IMR-90 (cell line): Measurements from ENCODE around the gene RNF130. TPM values are rescaled to one million over a fixed set of nuclear protein-coding genes. Genes with fewer than 3 reads are reported as not detected.

Source experiments
- ATAC-seq: fragments of 200-7000 bp; cut with Tn5 transposase; 2 replicates; pipeline ENCODE4 v1.9.1; 2020; ENCODE audit warnings: low read depth, mild to moderate bottlenecking, moderate library complexity
- BruUV-seq: library from RNA; stranded (reverse); fragments of 400-500 nt; replicated peaks from 2 replicates; lab custom pipeline; 2021; lab: Mats Ljungman, UMichigan
- CTCF ChIA-PET: fragments of 300-600 bp; formaldehyde crosslinking; extraction: SDS; loops from one replicate; lab custom pipeline; 2021; ENCODE audit warnings: antibody characterized with exemption; lab: Yijun Ruan, JAX
- POLR2A ChIA-PET: fragments of 300-600 bp; sonication (Branson Sonifier 250); formaldehyde crosslinking; loops from one replicate; lab custom pipeline; 2022; ENCODE audit warnings: antibody characterized with exemption; ENCODE audit not compliant: unreplicated experiment; lab: Charles Lee
- DNase-seq: peaks from one replicate; pipeline ENCODE4 v3.0.0; 2013
- H2AFZ ChIP-seq: replicated peaks from 2 replicates; pipeline ENCODE3; 2013; ENCODE audit warnings: low read length, mild to moderate bottlenecking; ENCODE audit not compliant: poor library complexity
- H2AK5ac ChIP-seq: 2 replicates; pipeline ENCODE4 v1.6.1; 2013; ENCODE audit warnings: low read depth, low read length, inconsistent platforms
- H2AK9ac ChIP-seq: replicated peaks from 2 replicates; pipeline ENCODE3; 2013; ENCODE audit warnings: mild to moderate bottlenecking, low read depth, low read length, moderate library complexity; ENCODE audit not compliant: poor library complexity
- H2BK120ac ChIP-seq: 2 replicates; pipeline ENCODE4 v1.6.1; 2013; ENCODE audit warnings: low read depth, low read length, inconsistent platforms
- H2BK15ac ChIP-seq: 3 replicates; pipeline ENCODE4 v1.6.1; 2013; ENCODE audit warnings: low read depth, low read length, inconsistent platforms
- H2BK20ac ChIP-seq: 2 replicates; pipeline ENCODE4 v1.6.1; 2013; ENCODE audit warnings: low read depth, mild to moderate bottlenecking, inconsistent platforms, low read length, moderate library complexity
- H2BK5ac ChIP-seq: 2 replicates; pipeline ENCODE4 v1.6.1; 2013; ENCODE audit warnings: mild to moderate bottlenecking, low read depth, low read length, inconsistent platforms; ENCODE audit not compliant: poor library complexity, severe bottlenecking
- H3K14ac ChIP-seq: replicated peaks from 2 replicates; pipeline ENCODE4 v1.6.1; 2013; ENCODE audit warnings: low read depth, low read length, inconsistent platforms
- H3K18ac ChIP-seq: 2 replicates; pipeline ENCODE4 v1.6.1; 2013; ENCODE audit warnings: low read depth, low read length, control low read depth
- H3K23ac ChIP-seq: 2 replicates; pipeline ENCODE4 v1.6.1; 2013; ENCODE audit warnings: low read depth, low read length, inconsistent platforms
- H3K27ac ChIP-seq: 2 replicates; pipeline ENCODE4 v1.5.1; 2013; ENCODE audit warnings: mild to moderate bottlenecking, control low read depth, low read length; ENCODE audit not compliant: insufficient read depth
- H3K27me3 ChIP-seq: 2 replicates; pipeline ENCODE4 v1.6.1; 2013; ENCODE audit warnings: low read length; ENCODE audit not compliant: control insufficient read depth, insufficient read depth
- H3K36me3 ChIP-seq: 2 replicates; pipeline ENCODE4 v1.6.1; 2013; ENCODE audit warnings: low read length, mixed read lengths; ENCODE audit not compliant: control insufficient read depth, insufficient read depth
- H3K4ac ChIP-seq: 2 replicates; pipeline ENCODE4 v1.6.1; 2013; ENCODE audit warnings: low read depth, low read length, inconsistent platforms
- H3K4me1 ChIP-seq: 2 replicates; pipeline ENCODE4 v1.6.1; 2013; ENCODE audit warnings: low read length, mixed read lengths; ENCODE audit not compliant: control insufficient read depth, insufficient read depth
- H3K4me2 ChIP-seq: 2 replicates; pipeline ENCODE4 v1.6.1; 2013; ENCODE audit warnings: low read depth, mild to moderate bottlenecking, control low read depth, low read length, moderate library complexity
- H3K4me3 ChIP-seq: 2 replicates; pipeline ENCODE4 v1.5.1; 2013; ENCODE audit warnings: low read depth, mild to moderate bottlenecking, control low read depth, low read length, moderate library complexity; ENCODE audit not compliant: insufficient read depth
- H3K56ac ChIP-seq: 2 replicates; pipeline ENCODE4 v1.6.1; 2013; ENCODE audit warnings: low read length, inconsistent platforms; ENCODE audit not compliant: insufficient read depth; ENCODE audit errors: extremely low read depth
- H3K79me1 ChIP-seq, 2 experiments: 2 replicates each; pipeline ENCODE4 v1.6.1; 2013; ENCODE audit warnings: low read length in 2 of 2, inconsistent platforms in 1 of 2, low read depth in 1 of 2
- H3K9ac ChIP-seq: 2 replicates; pipeline ENCODE4 v1.6.1; 2013; ENCODE audit warnings: low read depth, low read length, control low read depth
- H3K9me1 ChIP-seq: 2 replicates; pipeline ENCODE4 v1.6.1; 2013; ENCODE audit warnings: low read length, inconsistent platforms; ENCODE audit not compliant: insufficient read depth
- H3K9me3 ChIP-seq: 2 replicates; pipeline ENCODE4 v1.6.1; 2013; ENCODE audit warnings: low read length; ENCODE audit not compliant: control insufficient read depth, insufficient read depth
- H4K20me1 ChIP-seq: 2 replicates; pipeline ENCODE4 v1.6.1; 2013; ENCODE audit warnings: low read length, inconsistent platforms; ENCODE audit not compliant: insufficient read depth
- H4K5ac ChIP-seq: 2 replicates; pipeline ENCODE4 v1.6.1; 2013; ENCODE audit warnings: mild to moderate bottlenecking, low read depth, low read length, control low read depth
- H4K8ac ChIP-seq, 2 experiments: 2 replicates each; pipeline ENCODE4 v1.6.1; 2013; ENCODE audit warnings: low read depth in 2 of 2, low read length in 2 of 2, control low read depth in 1 of 2, inconsistent platforms in 1 of 2
- H4K91ac ChIP-seq: 2 replicates; pipeline ENCODE4 v1.6.1; 2013; ENCODE audit warnings: low read depth, low read length, inconsistent platforms; ENCODE audit not compliant: insufficient read depth
- CEBPB ChIP-seq: IDR thresholded peaks from 2 replicates; pipeline ENCODE4 v1.6.1; 2012; ENCODE audit warnings: low read depth, low read length, improper control_type of control experiment
- ELK1 ChIP-seq: fragments of 150-350 bp; IDR thresholded peaks from 2 replicates; pipeline ENCODE4 v1.6.1; 2016; ENCODE audit warnings: low read depth, mild to moderate bottlenecking, low read length, moderate library complexity, borderline replicate concordance
- MAZ ChIP-seq: IDR thresholded peaks from 2 replicates; pipeline ENCODE4 v1.6.1; 2012; ENCODE audit warnings: low read depth, mild to moderate bottlenecking, low read length, improper control_type of control experiment, moderate library complexity, borderline replicate concordance
- WGBS, 2 experiments: methylation state at CpG; one replicate each; pipeline versions ENCODE4 v1.1.5 to v1.1.7; 2013; ENCODE audit warnings: missing lambda C conversion rate in 2 of 2; ENCODE audit not compliant: insufficient read length in 1 of 2; ENCODE audit errors: extremely low coverage in 2 of 2; 5-methylcytosine and 5-hydroxymethylcytosine counted together
- dilution Hi-C: fragments of 300-500 bp; cut with HindIII; formaldehyde crosslinking; loops from one replicate; pipeline ENCODE4 v1.14.3; 2018; ENCODE audit warnings: low sequenced_read_pairs; ENCODE audit not compliant: unreplicated experiment
- in situ Hi-C: fragments of 300-500 bp; cut with MboI; formaldehyde crosslinking; loops from 3 replicates; pipeline ENCODE4 v1.14.3; 2019; ENCODE audit warnings: low sequenced_read_pairs, inconsistent platforms, mixed read lengths
- intact Hi-C: fragments of 100-400 bp; cut with micrococcal nuclease; formaldehyde crosslinking; loops from 2 replicates; pipeline ENCODE4 v1.10.0; 2022
- polyA plus RNA-seq, 3 experiments: library from polyadenylated mRNA; depleted of rRNA; stranded (reverse); fragments of >200 nt; gene quantifications; 2 replicates each; pipeline ENCODE4 v1.2.3, GENCODE V29; 2012; ENCODE audit warnings: low replicate concordance in 1 of 3
- total RNA-seq: library from RNA; depleted of rRNA; stranded (reverse); fragments of >200 nt; gene quantifications from 2 replicates; pipeline ENCODE4 v1.2.3, GENCODE V29; 2012
- TF ChIP-seq, protein P1 (sequence below): conservative IDR thresholded peaks from 2 replicates; pipeline ENCODE4 v1.5.1; 2012; ENCODE audit warnings: mild to moderate bottlenecking, low read depth, low read length, improper control_type of control experiment

RNF130 gene
- total and polyA plus RNA-seq, 2 of the 4 experiments (the other 2 are of a cell fraction), result 12.9 to 21.7 TPM

DNA sequence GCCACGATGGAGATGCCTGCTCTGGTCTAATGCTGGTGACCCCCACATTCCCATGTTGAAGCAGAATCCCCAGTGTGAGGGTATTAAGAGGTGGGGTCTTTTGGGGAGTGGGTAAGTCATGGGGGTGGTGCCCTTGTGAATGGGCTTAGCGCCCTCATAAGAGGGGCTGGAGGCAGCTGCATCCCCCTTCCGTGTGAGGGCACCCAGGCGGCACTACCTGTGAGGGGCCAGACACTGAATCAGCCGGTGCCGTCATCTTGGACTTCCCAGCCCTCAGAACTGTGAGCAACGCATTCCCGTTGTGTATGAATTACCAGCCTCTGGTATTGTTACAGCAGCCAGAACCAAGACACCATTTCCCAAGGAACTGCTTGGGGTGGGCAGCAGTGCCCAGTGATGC lies 27.0 kb upstream of the RNF130 start:
- Histone ChIP-seq H2BK20ac (no peak overlapping the region), H3K4ac (no peak overlapping the region), H2BK120ac (no peak overlapping the region), H3K4me2 (no peak overlapping the region), H3K79me1 (no peaks in the 10 kb centered on the region), H2BK5ac (no peak overlapping the region), H2BK15ac (no peak overlapping the region), H4K5ac (no peak overlapping the region), H3K9ac (no peak overlapping the region), H2AK5ac (no peak overlapping the region), H2AK9ac (no peak overlapping the region), H3K9me3 (peaks cover 3% of the 10 kb centered on the region; the same call in 1 of the 2 replicates), H3K36me3 (no peaks in the 10 kb centered on the region), H3K27ac (no peak overlapping the region), H3K4me3 (no peak overlapping the region), H2AFZ (no peak overlapping the region), H3K4me1 (no peaks in the 10 kb centered on the region), H4K20me1 (no peaks in the 10 kb centered on the region; the same call in 1 of the 2 replicates), H3K27me3 (peaks cover 4% of the 10 kb centered on the region; the same call in 1 of the 2 replicates), H3K14ac (no peak overlapping the region), H4K8ac (no peak overlapping the region), H3K18ac (no peak overlapping the region), H4K91ac (no peak overlapping the region), H3K56ac (no peak overlapping the region), H3K9me1 (no peaks in the 10 kb centered on the region), H3K23ac (no peak overlapping the region)
- intact Hi-C loops, result no loop called here
- POLR2A ChIA-PET, result no interaction called here
- WGBS, 2 experiments, result no CpG with 5 or more reads among the region's 8 CpGs
- no TSS peak for BruUV-seq
- dilution Hi-C loops, result no loop called here
- DNase-seq (no peak), ATAC-seq (no peak)
- in situ Hi-C loops, result no loop called here
- CTCF ChIA-PET, result interaction anchor here (0.6 kb wide), 1 partner anchor 17 kb away, joined by 3 read pairs; no protein-coding TSS in a partner anchor
- TF ChIP-seq MAZ (no peak), ELK1 (no peak), CEBPB (no peak)
- TF ChIP-seq, protein P1, sequence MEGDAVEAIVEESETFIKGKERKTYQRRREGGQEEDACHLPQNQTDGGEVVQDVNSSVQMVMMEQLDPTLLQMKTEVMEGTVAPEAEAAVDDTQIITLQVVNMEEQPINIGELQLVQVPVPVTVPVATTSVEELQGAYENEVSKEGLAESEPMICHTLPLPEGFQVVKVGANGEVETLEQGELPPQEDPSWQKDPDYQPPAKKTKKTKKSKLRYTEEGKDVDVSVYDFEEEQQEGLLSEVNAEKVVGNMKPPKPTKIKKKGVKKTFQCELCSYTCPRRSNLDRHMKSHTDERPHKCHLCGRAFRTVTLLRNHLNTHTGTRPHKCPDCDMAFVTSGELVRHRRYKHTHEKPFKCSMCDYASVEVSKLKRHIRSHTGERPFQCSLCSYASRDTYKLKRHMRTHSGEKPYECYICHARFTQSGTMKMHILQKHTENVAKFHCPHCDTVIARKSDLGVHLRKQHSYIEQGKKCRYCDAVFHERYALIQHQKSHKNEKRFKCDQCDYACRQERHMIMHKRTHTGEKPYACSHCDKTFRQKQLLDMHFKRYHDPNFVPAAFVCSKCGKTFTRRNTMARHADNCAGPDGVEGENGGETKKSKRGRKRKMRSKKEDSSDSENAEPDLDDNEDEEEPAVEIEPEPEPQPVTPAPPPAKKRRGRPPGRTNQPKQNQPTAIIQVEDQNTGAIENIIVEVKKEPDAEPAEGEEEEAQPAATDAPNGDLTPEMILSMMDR, result no peak
